Uterus (tissue), 4 donors: ENCODE data around the gene DNA2. TPM values are rescaled to one million over a fixed set of nuclear protein-coding genes. Genes with fewer than 3 reads are reported as not detected.

Source experiments
- DNase-seq, 2 donors: peaks; one replicate each; pipeline ENCODE4 v3.0.0-alpha.2; 2019 to 2020
- H3K27ac ChIP-seq, 2 donors: fragments of 200-600 bp; sonication (generic); 1 replicate in 1 of 2; 2 replicates in 1 of 2; pipeline ENCODE4 v1.5.1; 2016 to 2018
- H3K27me3 ChIP-seq, 2 donors: fragments of 200-600 bp; sonication (generic); one replicate each; pipeline ENCODE4 v1.5.1; 2018 to 2019; ENCODE audit warnings: control low read depth in 1 of 2
- H3K36me3 ChIP-seq, 2 donors: fragments of 200-600 bp; sonication (generic); one replicate each; pipeline ENCODE4 v1.5.1; 2019; ENCODE audit warnings: control low read depth in 1 of 2
- H3K4me1 ChIP-seq, 2 donors: fragments of 200-600 bp; sonication (generic); one replicate each; pipeline ENCODE4 v1.5.1; 2018 to 2019; ENCODE audit warnings: control low read depth in 1 of 2
- H3K4me3 ChIP-seq, 2 donors: fragments of 200-600 bp; sonication (generic); 1 replicate in 1 of 2; 2 replicates in 1 of 2; pipeline ENCODE4 v1.5.1; 2018 to 2019; ENCODE audit warnings: mild to moderate bottlenecking in 1 of 2
- H3K9me3 ChIP-seq, 2 donors: fragments of 200-600 bp; sonication (generic); one replicate each; pipeline ENCODE4 v1.5.1; 2019; ENCODE audit warnings: control low read depth in 1 of 2
- CTCF ChIP-seq, 4 experiments: fragments of 200-600 bp in 2 of 4; fragments of 450-650 bp in 2 of 4; sonication (generic) in 2 of 4; IDR thresholded peaks; one replicate each; pipeline ENCODE4 v1.5.1; 2016 to 2019; ENCODE audit warnings: antibody characterized with exemption in 4 of 4, mild to moderate bottlenecking in 2 of 4, moderate library complexity in 1 of 4
- POLR2A ChIP-seq, 2 donors: fragments of 450-650 bp; IDR thresholded peaks; one replicate each; pipeline ENCODE4 v1.6.1; 2016; ENCODE audit warnings: antibody characterized with exemption in 2 of 2, mild to moderate bottlenecking in 1 of 2, moderate library complexity in 1 of 2
- intact Hi-C: fragments of 100-400 bp; cut with DNase I; formaldehyde crosslinking; loops from one replicate; pipeline ENCODE4 v1.15.1; 2023; ENCODE audit warnings: low total_unique reads
- total RNA-seq, 4 donors: library from RNA; depleted of rRNA in 3 of 4; stranded (reverse); fragments of >200 nt in 3 of 4; gene quantifications; one replicate each; pipeline versions ENCODE4 v1.1.0 to v1.2.4, GENCODE V29; 2014 to 2023
- donor health status: DM: yes; HTN: yes; CAD: no.

Gene DNA2
- total RNA-seq, 4 donors from 2014 or later = under 0.01 to 20.7 (median 3.7) TPM

- intact Hi-C loops = no loop called here
- no peaks in the 10 kb centered on the region for H3K36me3 ChIP-seq
- DNase-seq = peak; percentile 77 to 84
- no peaks in the 10 kb centered on the region for H3K9me3 ChIP-seq
- H3K27me3 ChIP-seq = no peaks in the 10 kb centered on the region
- H3K4me1 ChIP-seq = no peaks in the 10 kb centered on the region
- peak; percentile 37 to 98 (median 90) for TF ChIP-seq CTCF (IDR thresholded peaks at IDR 0.05)
- TF ChIP-seq POLR2A (IDR thresholded peaks at IDR 0.05) = peak; percentile 64 to 83
- peak within 1 kb of the TSS; percentile 70 to 90 for H3K4me3 ChIP-seq
- peak within 1 kb of the TSS; percentile 90 to 97 for H3K27ac ChIP-seq
These were observed 64.8 kb downstream of the DNA2 start, which contains the start of gene RUFY2 for GRCh38 chr10:68406815-68407548. TSS of gene RUFY2 (minus strand) at chr10:68407277. CDS start at chr10:68407189, 88 bp downstream.

GRCh38 chr10:68406111-68406814 lies 65.5 kb downstream of the DNA2 start:
- peak overlapping the region; percentile 70 to 90 for H3K4me3 ChIP-seq
- no peaks in the 10 kb centered on the region for H3K36me3 ChIP-seq
- TF ChIP-seq CTCF (IDR thresholded peaks at IDR 0.05) (no peak), POLR2A (IDR thresholded peaks at IDR 0.05) (no peak)
- H3K27me3 ChIP-seq = no peaks in the 10 kb centered on the region
- H3K9me3 ChIP-seq = no peaks in the 10 kb centered on the region
- DNase-seq = peak in 1 of 2 donors; percentile 52
- intact Hi-C loops = no loop called here
- H3K4me1 ChIP-seq = no peaks in the 10 kb centered on the region
- H3K27ac ChIP-seq = peak overlapping the region; percentile 90 to 97

GRCh38 chr10:68403701-68404100 lies 68.1 kb downstream of the DNA2 start:
- Histone ChIP-seq H3K9me3 (no peaks in the 10 kb centered on the region), H3K27ac (no peak overlapping the region), H3K4me1 (no peaks in the 10 kb centered on the region), H3K4me3 (no peak overlapping the region), H3K27me3 (no peaks in the 10 kb centered on the region), H3K36me3 (no peaks in the 10 kb centered on the region)
- TF ChIP-seq POLR2A (IDR thresholded peaks at IDR 0.05) (no peak), CTCF (IDR thresholded peaks at IDR 0.05) (no peak)
- no peak for DNase-seq
- intact Hi-C loops = no loop called here

GRCh38 chr10:68402276-68402675 lies 69.5 kb downstream of the DNA2 start:
- TF ChIP-seq POLR2A (IDR thresholded peaks at IDR 0.05) = no peak
- TF ChIP-seq CTCF (IDR thresholded peaks at IDR 0.05) = no peak
- no peak for DNase-seq
- Histone ChIP-seq H3K36me3 (no peaks in the 10 kb centered on the region), H3K27me3 (no peaks in the 10 kb centered on the region), H3K9me3 (no peaks in the 10 kb centered on the region), H3K27ac (no peak overlapping the region), H3K4me3 (no peak overlapping the region), H3K4me1 (no peaks in the 10 kb centered on the region)
- intact Hi-C loops = no loop called here

GRCh38 chr10:68397005-68397404 lies 74.8 kb downstream of the DNA2 start:
- Histone ChIP-seq H3K27ac (no peak overlapping the region), H3K9me3 (no peaks in the 10 kb centered on the region), H3K4me1 (no peaks in the 10 kb centered on the region), H3K36me3 (no peaks in the 10 kb centered on the region), H3K27me3 (no peaks in the 10 kb centered on the region), H3K4me3 (no peak overlapping the region)
- TF ChIP-seq CTCF (IDR thresholded peaks at IDR 0.05) = no peak
- no peak for DNase-seq
- intact Hi-C loops = no loop called here
